C4-2B (cell line): ENCODE results near the gene AP3B2.

Experiments used
- ZFX ChIP-seq: fragments of 450-650 bp; IDR thresholded peaks from 2 replicates; pipeline ENCODE4 v1.6.1; 2017
- TF ChIP-seq, protein P1 (sequence below): fragments of 450-650 bp; conservative IDR thresholded peaks from 2 replicates; pipeline ENCODE4 v1.5.1; 2017; ENCODE audit warnings: mild to moderate bottlenecking

DNA sequence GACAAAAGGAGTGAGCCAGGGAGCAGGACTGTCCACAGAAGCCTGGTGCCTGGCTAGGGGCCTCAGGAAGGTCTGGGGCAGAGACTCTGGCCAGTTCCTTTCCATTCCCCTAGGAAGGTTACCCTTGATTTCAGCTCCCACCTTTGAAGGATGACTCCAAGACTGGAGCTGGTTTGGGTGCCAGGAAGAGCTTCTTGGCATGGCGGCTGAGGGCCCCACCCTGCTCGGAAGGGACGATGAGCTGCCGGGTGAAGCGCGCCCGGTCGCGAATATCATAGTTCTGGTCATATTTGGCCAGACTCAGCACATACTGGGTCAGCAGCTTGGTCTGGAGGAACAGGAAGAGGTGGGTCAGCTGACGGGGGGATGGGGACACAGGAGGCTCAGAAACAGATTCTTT, 43.1 kb downstream of the AP3B2 start:
- TF ChIP-seq, protein P1, sequence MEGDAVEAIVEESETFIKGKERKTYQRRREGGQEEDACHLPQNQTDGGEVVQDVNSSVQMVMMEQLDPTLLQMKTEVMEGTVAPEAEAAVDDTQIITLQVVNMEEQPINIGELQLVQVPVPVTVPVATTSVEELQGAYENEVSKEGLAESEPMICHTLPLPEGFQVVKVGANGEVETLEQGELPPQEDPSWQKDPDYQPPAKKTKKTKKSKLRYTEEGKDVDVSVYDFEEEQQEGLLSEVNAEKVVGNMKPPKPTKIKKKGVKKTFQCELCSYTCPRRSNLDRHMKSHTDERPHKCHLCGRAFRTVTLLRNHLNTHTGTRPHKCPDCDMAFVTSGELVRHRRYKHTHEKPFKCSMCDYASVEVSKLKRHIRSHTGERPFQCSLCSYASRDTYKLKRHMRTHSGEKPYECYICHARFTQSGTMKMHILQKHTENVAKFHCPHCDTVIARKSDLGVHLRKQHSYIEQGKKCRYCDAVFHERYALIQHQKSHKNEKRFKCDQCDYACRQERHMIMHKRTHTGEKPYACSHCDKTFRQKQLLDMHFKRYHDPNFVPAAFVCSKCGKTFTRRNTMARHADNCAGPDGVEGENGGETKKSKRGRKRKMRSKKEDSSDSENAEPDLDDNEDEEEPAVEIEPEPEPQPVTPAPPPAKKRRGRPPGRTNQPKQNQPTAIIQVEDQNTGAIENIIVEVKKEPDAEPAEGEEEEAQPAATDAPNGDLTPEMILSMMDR, result no peak
- no peak for TF ChIP-seq ZFX
